NCI-H345 (cell line): ENCODE measurements around the gene SNRPA1.

Source experiments
- DNase-seq: peaks from one replicate; lab custom pipeline; 2025; lab: John Stamatoyannopoulos, UW

SNRPA1 gene

GRCh38 chr15:101242160-101242998 lies 52.7 kb downstream of the SNRPA1 start:
- no peak for DNase-seq

GRCh38 chr15:101240358-101240757 lies 54.7 kb downstream of the SNRPA1 start:
- DNase-seq, result no peak

- DNase-seq, result no peak
These were observed 55.3 kb downstream of the SNRPA1 start for GRCh38 chr15:101239724-101240136.

- DNase-seq, result no peak
These were observed 57.8 kb downstream of the SNRPA1 start for GRCh38 chr15:101237251-101237650.

- DNase-seq, result no peak
These were observed 61.3 kb downstream of the SNRPA1 start for GRCh38 chr15:101233651-101234280.

GRCh38 chr15:101232677-101233076 lies 62.4 kb downstream of the SNRPA1 start:
- no peak for DNase-seq
